ENCODE results near the gene PDLIM7.

DNA sequence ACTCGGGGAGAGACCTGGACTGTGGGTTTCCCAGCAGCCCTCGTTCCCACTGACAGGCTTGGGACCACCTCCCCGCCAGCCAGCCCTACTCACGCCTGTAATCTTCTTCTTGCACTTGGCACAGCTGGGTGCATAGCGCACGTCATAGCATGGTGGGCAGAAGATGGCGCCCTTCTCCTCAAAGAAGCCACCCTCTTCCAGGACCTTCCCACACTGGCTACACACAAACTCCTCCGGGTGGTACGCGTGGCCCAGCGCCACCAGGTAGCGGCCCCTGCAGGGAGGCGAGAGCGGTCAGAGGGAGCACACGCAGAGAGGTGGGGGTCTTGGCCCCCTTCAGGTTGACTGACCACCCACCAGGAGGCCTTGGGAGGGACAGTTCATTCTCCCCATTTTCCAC lies 9.4 kb downstream of the PDLIM7 start:
- TF ChIP-seq POLR2AphosphoS5 (IDR thresholded peaks at IDR 0.05; ENCODE audit: low read depth, low read length): no peak
- TF ChIP-seq SIN3A (IDR thresholded peaks at IDR 0.05; ENCODE audit: borderline replicate concordance, insufficient read depth, low read length): no peak
- TF ChIP-seq, protein P1, sequence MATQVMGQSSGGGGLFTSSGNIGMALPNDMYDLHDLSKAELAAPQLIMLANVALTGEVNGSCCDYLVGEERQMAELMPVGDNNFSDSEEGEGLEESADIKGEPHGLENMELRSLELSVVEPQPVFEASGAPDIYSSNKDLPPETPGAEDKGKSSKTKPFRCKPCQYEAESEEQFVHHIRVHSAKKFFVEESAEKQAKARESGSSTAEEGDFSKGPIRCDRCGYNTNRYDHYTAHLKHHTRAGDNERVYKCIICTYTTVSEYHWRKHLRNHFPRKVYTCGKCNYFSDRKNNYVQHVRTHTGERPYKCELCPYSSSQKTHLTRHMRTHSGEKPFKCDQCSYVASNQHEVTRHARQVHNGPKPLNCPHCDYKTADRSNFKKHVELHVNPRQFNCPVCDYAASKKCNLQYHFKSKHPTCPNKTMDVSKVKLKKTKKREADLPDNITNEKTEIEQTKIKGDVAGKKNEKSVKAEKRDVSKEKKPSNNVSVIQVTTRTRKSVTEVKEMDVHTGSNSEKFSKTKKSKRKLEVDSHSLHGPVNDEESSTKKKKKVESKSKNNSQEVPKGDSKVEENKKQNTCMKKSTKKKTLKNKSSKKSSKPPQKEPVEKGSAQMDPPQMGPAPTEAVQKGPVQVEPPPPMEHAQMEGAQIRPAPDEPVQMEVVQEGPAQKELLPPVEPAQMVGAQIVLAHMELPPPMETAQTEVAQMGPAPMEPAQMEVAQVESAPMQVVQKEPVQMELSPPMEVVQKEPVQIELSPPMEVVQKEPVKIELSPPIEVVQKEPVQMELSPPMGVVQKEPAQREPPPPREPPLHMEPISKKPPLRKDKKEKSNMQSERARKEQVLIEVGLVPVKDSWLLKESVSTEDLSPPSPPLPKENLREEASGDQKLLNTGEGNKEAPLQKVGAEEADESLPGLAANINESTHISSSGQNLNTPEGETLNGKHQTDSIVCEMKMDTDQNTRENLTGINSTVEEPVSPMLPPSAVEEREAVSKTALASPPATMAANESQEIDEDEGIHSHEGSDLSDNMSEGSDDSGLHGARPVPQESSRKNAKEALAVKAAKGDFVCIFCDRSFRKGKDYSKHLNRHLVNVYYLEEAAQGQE (IDR thresholded peaks at IDR 0.05; ENCODE audit: insufficient read depth in 1 of 2, low read depth in 2 of 2, low read length in 2 of 2): no peak
- TF ChIP-seq TAF1 (IDR thresholded peaks at IDR 0.05; ENCODE audit: borderline replicate concordance, insufficient read depth, low read length): no peak

All from PFSK-1 (cell line).